22Rv1 (cell line): ENCODE results near the gene PPP1CB.

Experiments used
- CTCF ChIP-seq: fragments of 450-650 bp; IDR thresholded peaks from 2 replicates; pipeline ENCODE4 v1.5.1; 2017; ENCODE audit warnings: mild to moderate bottlenecking
- ZFX ChIP-seq: fragments of 450-650 bp; IDR thresholded peaks from 2 replicates; pipeline ENCODE4 v1.6.1; 2017; ENCODE audit warnings: antibody characterized with exemption, borderline replicate concordance

GRCh38 chr2:28764909-28765711 is 13.5 kb downstream of the PPP1CB start:
- TF ChIP-seq CTCF (no peak), ZFX (no peak)
